Stimulated activated CD8-positive, alpha-beta memory T cell treated with anti-CD3 and anti-CD28 coated beads, Interleukin-7, amount 100 ng/mL, for 1 hour (primary cell): ENCODE measurements around the gene CHMP1A.

Experiments
- DNase-seq, 2 donors: peaks; one replicate each; pipeline ENCODE4 v3.0.0-alpha.2; 2020; ENCODE audit warnings: low read depth in 2 of 2

Gene CHMP1A

DNA sequence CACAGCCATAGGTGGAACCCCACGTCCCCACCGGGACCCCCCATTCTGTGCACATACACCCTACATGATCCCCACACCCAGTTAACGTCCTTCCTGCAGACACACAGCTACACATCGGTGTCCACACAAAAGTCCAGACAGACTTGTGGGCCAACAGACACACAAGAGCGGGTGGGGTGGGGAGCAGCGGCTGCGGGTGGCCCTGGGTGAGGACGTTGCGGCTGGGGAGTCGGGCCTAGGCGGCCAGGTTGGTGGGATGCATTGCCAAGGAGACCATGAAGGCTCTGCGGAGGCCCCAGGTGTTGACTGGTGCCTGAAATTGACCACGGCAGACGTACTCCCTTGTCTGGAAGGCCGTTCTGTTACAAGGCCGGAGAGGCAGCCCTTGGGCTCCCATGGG is 52.7 kb downstream of the CHMP1A start:
- no peak for DNase-seq

GRCh38 chr16:89602952-89603590 is 54.4 kb downstream of the CHMP1A start:
- no peak for DNase-seq

DNA sequence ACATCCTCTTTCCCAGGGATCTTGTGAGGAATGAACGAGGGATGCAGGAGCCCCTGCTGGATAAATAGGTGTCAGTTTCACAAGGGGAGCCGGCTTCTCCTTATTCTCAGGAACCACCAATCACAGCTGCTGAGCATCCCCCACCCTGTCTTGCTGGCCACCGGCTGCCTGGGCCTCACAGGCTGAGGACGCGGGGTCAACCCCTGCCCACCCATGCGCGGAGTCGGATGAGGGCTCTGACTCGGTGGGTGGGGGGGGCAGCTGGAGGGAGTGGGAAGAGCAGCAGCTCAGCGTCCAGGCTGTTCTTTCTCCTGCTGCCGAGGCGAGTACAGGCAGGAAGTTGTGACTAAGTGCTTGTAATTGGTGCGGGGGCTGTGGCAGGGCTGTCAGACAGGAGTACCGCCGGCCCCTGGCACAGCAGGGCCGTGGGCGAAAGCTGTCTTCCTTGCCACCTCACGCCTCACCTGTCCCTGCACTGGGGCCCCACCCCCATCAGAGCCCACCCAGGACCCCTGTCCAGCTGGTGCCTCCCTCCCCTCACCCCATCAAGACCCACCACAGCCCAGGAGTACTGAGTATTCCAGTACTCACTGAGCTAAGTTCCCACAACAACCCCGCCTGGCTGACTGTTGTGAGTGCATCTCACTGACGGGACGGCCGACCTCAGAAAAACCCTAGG is 55.1 kb downstream of the CHMP1A start:
- DNase-seq, result peak in 1 of 2 donors; percentile 13

DNA sequence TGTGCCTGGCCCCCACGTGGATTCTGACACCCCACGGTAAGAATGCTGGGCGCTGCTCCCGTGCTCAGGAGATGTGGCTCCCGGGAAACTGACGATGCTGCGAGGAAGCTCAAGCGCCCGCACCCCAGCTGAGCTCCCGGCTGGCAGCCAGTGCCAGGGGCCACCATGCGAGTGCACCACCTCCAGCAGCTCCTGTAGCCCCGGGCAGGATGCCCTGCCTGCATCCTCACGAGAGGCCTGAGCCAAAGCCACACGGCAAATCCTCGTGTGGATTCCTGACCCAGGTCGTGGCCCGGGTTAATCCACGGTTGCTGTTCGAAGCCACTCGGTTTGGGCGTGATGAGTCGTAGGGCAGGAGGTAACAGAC is 55.6 kb downstream of the CHMP1A start:
- no peak for DNase-seq

GRCh38 chr16:89600956-89601355 is 56.6 kb downstream of the CHMP1A start:
- no peak for DNase-seq

DNA sequence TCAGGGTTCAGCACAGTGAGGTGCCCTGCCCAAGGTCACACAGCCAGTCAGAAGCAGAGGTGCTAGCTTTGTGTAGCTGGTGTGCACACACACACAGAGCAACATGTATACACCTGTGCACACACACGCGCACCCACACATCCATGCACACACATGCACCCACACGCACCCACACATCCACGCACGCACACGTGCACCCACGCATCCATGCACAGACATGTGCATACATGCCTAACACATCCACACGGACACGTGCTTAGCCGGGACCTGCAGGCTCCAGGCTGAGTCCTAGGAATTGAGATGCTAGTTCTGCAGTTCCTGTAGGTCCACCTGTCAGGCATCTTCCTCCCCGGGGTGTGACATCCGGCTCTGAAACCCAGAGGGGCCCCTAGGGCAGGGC is 57.1 kb downstream of the CHMP1A start:
- no peak for DNase-seq

DNA sequence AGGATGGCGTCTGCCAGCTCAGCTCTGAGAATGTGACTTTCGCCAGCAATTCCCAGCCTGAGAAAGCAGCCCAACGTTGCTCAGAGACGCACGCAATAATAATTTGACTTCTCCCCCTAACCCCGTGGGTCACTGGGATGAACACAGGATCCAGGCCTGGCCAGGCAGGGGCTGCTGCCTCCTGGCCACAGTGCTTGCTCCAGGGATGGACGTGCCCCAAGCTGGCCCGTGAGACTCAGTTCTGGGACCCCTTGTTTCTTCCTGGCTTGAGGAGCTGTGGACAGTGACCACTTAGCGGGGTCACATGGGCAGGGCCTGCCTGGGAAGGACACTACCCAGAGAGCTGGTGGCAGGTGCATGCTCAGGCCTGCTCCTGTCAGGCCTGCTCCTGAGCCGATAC is 57.6 kb downstream of the CHMP1A start:
- no peak for DNase-seq

DNA sequence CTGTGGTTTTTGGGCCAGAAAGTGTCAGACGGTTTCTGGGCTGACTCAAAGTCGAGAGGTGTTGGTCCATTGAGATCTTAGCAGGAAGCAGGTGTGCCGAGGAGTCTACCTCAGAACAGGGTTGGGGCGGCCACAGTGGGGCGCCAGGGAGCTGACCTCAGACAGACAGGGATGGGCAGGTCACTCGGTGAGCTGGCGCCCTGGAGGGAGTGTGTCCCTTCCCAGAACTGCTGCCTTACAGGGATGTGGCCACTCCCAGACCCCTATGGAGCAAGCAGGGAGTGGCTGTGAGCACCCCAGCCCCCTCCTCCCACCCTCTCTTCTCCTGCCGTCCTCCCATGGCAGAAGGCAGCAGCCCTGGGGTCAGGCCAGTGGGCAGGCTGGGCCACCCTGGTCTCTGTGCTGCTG is 58.1 kb downstream of the CHMP1A start:
- no peak for DNase-seq

DNA sequence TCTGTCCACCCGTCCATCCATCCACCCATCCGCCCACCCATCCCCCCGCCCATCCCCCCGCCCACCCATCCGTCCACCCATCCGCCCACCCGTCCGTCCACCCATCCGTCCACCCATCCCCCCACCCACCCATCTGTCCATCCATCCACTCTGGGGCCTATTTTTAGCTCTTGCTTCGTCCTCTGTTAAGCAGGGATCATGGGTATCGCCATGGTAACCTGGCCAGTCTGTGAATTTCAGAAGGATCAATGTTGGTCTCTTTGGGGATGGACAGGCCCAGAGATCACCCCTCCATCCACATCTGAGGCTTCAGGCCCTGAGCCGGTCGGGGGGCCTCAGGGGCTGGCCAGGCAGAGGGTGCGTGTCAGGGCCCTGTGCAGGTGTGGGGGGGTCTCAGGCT is 59.3 kb downstream of the CHMP1A start:
- no peak for DNase-seq

DNA sequence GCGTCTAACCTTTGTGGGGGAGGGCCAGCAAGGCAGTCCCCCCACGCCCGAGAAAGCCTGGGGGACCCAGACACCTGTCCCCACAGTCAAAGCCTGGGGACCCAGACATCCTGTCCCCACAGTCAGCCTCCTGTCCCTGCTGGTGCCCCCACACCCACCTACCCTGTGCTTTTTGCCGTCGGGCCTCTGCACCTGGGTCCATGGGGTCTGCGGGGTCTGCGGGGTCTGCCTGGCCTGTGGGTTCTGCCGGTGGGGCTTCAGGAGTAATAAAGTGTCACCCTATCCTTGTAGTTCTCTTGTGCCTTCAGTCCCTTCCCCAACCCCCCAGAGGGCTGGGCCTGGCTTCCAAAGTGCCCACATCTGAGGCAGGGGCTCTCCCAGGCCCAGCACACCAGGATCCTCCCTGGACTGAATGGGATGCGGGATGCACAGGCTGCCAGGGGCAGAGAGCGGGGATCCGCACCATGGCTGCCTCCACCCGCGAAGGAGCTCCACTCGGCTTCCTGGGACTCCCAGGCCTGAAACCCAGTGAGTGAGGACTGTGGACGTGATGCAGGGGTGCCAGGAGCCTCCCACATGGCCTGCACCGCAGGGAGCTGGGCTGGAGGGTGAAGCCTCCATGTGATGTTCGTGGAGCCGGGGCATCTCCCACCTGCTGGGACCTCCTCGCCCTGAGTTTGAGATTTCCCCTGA is 60.4 kb downstream of the CHMP1A start:
- no peak for DNase-seq

DNA sequence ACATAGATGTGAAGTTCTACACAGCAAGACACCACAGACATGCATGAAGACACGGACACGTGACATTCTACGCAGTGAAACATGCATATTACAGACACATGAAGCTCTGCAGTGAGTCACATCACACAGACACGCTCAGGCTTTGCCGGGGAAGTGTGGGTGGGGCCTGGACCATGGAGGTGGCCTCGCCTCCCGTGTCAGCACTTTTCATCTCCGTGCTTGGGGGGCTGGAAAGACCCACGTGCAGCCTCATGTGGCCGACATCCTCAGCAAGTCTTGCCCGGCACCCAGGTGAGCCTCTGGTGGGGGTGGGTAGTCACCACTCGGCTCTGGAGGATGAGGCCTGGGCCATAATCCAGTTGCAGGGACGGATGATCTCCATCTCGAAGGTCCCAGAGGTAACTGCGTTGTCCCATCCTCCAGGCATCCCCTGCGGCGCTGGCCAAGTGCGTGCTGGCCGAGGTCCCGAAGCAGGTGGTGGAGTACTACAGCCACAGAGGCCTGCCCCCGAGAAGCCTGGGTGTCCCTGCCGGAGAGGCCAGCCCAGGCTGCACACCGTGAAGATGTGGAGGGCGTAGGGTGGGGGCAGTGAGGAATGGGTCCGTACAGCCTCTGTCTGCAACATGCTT is 61.3 kb downstream of the CHMP1A start:
- DNase-seq, result no peak

DNA sequence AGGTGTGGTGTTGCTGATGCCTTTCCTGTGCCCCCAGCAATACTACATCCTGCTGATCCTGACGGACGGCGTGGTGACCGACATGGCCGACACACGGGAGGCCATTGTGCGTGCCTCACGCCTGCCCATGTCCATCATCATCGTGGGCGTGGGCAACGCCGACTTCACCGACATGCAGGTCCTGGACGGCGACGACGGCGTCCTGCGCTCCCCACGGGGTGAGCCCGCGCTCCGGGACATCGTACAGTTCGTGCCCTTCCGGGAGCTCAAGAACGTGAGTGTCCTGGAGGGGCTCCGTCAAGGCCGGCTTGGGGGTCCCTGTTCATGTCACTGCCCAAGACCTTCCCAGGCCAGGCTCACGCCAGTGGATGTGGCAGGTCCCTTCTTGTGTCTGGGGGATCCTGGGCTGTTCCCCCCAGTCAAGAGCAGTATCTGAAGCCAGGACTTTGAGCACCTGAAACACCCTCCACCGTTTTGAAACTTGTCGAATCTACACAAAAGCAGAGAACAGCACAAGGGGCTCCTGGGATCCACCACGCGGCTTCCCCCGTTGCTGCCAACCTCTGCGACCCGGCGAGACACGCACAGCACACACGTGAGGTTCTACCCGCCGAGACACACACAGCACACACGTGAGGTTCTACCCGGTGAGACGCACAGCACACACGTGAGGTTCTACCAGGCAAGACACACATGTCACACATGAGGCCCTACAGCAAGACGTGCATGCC is 62.0 kb downstream of the CHMP1A start:
- no peak for DNase-seq
